SH-SY5Y (cell line): ENCODE data around the gene MBD2.

Experiments
- GATA2 ChIP-seq: IDR thresholded peaks from 2 replicates; pipeline ENCODE4 v1.6.1; 2011; ENCODE audit warnings: mild to moderate bottlenecking, low read depth, low read length
- GATA3 ChIP-seq: IDR thresholded peaks from 2 replicates; pipeline ENCODE4 v1.6.1; 2011; ENCODE audit warnings: low read depth, mild to moderate bottlenecking, low read length, moderate library complexity

DNA sequence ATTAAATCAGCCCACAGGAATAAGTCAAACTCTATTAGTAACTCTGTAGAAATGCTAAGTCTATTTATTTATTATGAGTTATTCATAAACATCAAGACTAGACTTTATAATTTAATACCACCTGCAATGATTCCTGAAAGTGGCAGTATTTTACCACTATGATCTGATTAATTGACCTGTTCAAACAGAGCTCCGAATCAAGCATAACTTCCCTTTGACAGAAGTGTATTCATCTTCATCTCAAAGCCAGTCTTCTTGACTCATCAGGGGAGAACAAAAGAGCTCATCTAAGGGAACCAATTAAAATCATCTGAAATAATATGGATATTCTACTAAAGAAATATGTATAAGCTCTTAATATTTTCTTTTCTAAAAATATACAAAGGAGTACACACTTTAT lies 122.3 kb downstream of the MBD2 start:
- no peak for TF ChIP-seq GATA3
- no peak for TF ChIP-seq GATA2
